Upper lobe of left lung (tissue), 4 donors: Measurements from ENCODE around the gene FTCDNL1.

ENCODE experiments used
- CTCF ChIP-seq, 6 experiments: fragments of 450-650 bp in 4 of 6; fragments of 200-600 bp in 2 of 6; sonication (generic) in 2 of 6; IDR thresholded peaks; one replicate each; pipeline ENCODE4 v1.5.1; 2016 to 2019; ENCODE audit warnings: antibody characterized with exemption in 6 of 6
- POLR2A ChIP-seq, 4 donors: fragments of 450-650 bp; IDR thresholded peaks; one replicate each; pipeline ENCODE4 v1.5.1; 2016 to 2017; ENCODE audit warnings: antibody characterized with exemption in 4 of 4, mild to moderate bottlenecking in 2 of 4

- TF ChIP-seq CTCF (IDR thresholded peaks at IDR 0.05) (no peak), POLR2A (IDR thresholded peaks at IDR 0.05) (no peak)
Observed at GRCh38 chr2:199756211-199756610, 94.8 kb downstream of the FTCDNL1 start.
